Fibroblast of lung (primary cell): ENCODE results near the gene DLL1.

Experiments
- EZH2 ChIP-seq: IDR thresholded peaks from 2 replicates; pipeline ENCODE4 v1.5.1; 2012; ENCODE audit warnings: low read length, control low read depth, mild to moderate bottlenecking; ENCODE audit errors: missing control alignments
- TF ChIP-seq, protein P1 (sequence below), 2 donors: IDR thresholded peaks in 1 of 2; conservative IDR thresholded peaks in 1 of 2; 1 replicate in 1 of 2; 2 replicates in 1 of 2; pipeline ENCODE4 v1.5.1; 2011 to 2012; ENCODE audit warnings: low read length in 2 of 2, control low read depth in 1 of 2, inconsistent platforms in 1 of 2, low read depth in 1 of 2, mild to moderate bottlenecking in 1 of 2

- TF ChIP-seq, protein P1, sequence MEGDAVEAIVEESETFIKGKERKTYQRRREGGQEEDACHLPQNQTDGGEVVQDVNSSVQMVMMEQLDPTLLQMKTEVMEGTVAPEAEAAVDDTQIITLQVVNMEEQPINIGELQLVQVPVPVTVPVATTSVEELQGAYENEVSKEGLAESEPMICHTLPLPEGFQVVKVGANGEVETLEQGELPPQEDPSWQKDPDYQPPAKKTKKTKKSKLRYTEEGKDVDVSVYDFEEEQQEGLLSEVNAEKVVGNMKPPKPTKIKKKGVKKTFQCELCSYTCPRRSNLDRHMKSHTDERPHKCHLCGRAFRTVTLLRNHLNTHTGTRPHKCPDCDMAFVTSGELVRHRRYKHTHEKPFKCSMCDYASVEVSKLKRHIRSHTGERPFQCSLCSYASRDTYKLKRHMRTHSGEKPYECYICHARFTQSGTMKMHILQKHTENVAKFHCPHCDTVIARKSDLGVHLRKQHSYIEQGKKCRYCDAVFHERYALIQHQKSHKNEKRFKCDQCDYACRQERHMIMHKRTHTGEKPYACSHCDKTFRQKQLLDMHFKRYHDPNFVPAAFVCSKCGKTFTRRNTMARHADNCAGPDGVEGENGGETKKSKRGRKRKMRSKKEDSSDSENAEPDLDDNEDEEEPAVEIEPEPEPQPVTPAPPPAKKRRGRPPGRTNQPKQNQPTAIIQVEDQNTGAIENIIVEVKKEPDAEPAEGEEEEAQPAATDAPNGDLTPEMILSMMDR (conservative IDR thresholded peaks at IDR 0.05 in 1 of 2, IDR thresholded peaks at IDR 0.05 in 1 of 2; ENCODE audit: low read depth in 1 of 2, low read length in 2 of 2), result no peak
- no peak for TF ChIP-seq EZH2
Measured at GRCh38 chr6:170250981-170251775, 39.7 kb downstream of the DLL1 start.
